Head of caudate nucleus (tissue), 42 donors: ENCODE results near the gene POU3F2.

Experiments used
- DNase-seq, 42 donors: peaks; one replicate each; pipeline versions ENCODE4 v3.0.0 to v3.0.0-alpha.2; 2020 to 2021; ENCODE audit warnings: mixed read lengths in 7 of 42
- intact Hi-C: fragments of 100-400 bp; cut with DNase I; formaldehyde crosslinking; loops from one replicate; pipeline ENCODE4 v1.15.0; 2022

The POU3F2 gene

DNA sequence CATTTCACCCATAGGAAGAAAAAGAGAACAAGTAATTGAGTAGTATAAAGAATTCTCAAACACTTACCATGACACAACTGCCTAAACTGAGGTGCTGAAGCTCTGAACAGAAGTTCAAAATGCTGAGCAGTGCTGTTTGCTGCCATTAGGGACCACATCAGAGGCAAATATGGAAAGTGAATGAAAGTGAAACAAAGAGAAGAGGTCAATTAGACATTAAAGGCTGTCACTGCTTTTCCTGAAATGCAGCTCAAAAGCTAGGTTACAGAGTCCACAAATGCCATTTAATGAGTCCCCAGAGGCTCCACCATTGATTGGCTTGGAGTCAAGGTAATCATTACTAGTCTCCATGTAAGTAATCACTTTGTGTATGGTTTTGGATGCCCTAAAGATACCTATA is 46.1 kb downstream of the POU3F2 start:
- no peak for DNase-seq
- intact Hi-C loops = no loop called here

DNA sequence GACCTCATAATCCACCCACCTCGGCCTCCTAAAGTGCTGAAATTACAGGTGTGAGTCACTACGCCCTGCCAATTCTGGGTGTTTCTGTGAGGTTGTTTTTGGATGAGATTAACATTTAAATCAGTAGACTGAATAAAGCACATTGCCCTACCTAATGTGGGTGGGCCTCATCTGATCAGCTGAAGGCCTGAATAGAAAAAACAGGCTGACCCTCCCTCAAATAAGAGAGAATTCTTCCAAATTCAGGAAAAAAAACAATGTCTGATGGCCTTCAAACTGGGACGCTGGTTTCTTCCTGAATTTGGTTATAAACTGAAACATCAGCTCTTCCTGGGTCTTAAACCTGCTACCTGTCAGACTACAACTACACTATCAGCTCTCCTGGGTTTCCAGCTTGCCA is 51.0 kb downstream of the POU3F2 start:
- intact Hi-C loops = no loop called here
- DNase-seq = no peak

DNA sequence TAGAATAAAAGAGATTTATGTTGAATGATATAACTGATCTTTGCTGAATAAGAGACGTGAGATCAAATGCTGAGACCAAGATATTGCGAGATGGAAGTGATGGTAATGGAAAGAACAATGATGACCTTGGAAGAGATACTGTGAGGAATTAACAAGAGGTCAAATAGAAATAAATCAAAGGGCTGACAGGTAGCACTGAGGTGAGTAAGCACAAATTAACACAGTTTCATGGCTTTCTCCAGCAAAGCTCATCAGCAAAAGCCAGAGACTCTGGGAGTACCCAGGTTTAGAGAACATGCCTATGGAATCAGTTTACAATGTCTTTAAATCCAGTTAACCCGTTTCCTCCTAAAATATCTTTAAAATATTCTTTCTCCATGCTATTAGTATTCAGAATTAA is 53.3 kb downstream of the POU3F2 start:
- DNase-seq = no peak
- intact Hi-C loops = no loop called here
